Neuronal stem cell (in vitro differentiated cells): ENCODE data around the gene NQO1.

ENCODE experiments used
- DNase-seq: peaks from one replicate; pipeline ENCODE4 v3.0.0-alpha.2; 2013; ENCODE audit warnings: low spot score
- H2AFZ ChIP-seq: one replicate; pipeline ENCODE4 v1.6.1; 2013; ENCODE audit warnings: mild to moderate bottlenecking, low read length, inconsistent platforms
- H2AK5ac ChIP-seq: 2 replicates; pipeline ENCODE4 v1.6.1; 2013; ENCODE audit warnings: low read depth, mild to moderate bottlenecking, inconsistent platforms, low read length, moderate library complexity, mixed read lengths
- H2BK120ac ChIP-seq: 2 replicates; pipeline ENCODE4 v1.6.1; 2013; ENCODE audit warnings: low read depth, mild to moderate bottlenecking, inconsistent platforms, low read length, moderate library complexity, mixed read lengths
- H2BK12ac ChIP-seq: one replicate; pipeline ENCODE4 v1.6.1; 2013; ENCODE audit warnings: low read length, inconsistent platforms
- H2BK15ac ChIP-seq: 2 replicates; pipeline ENCODE4 v1.6.1; 2013; ENCODE audit warnings: mild to moderate bottlenecking, low read length, inconsistent platforms, mixed read lengths
- H2BK5ac ChIP-seq: one replicate; pipeline ENCODE4 v1.6.1; 2013; ENCODE audit warnings: inconsistent platforms, mild to moderate bottlenecking, low read length, moderate library complexity
- H3K14ac ChIP-seq: one replicate; pipeline ENCODE4 v1.6.1; 2013; ENCODE audit warnings: low read length, inconsistent platforms
- H3K18ac ChIP-seq: 2 replicates; pipeline ENCODE4 v1.6.1; 2013; ENCODE audit warnings: low read length, inconsistent platforms
- H3K23ac ChIP-seq: 2 replicates; pipeline ENCODE4 v1.6.1; 2013; ENCODE audit warnings: low read depth, mild to moderate bottlenecking, mixed read lengths, low read length, inconsistent platforms; ENCODE audit not compliant: poor library complexity
- H3K27ac ChIP-seq: replicated peaks from 3 replicates; pipeline ENCODE4 v1.5.1; 2013; ENCODE audit warnings: low read length, inconsistent platforms
- H3K27me3 ChIP-seq, 3 experiments: 2 replicates each; pipeline ENCODE4 v1.6.1; 2013; ENCODE audit warnings: low read length in 3 of 3, mild to moderate bottlenecking in 2 of 3, inconsistent platforms in 1 of 3, low read depth in 1 of 3, mixed read lengths in 1 of 3, moderate library complexity in 1 of 3; ENCODE audit not compliant: control insufficient read depth in 3 of 3, insufficient read depth in 3 of 3
- H3K36me3 ChIP-seq, 2 donors: replicated peaks in 1 of 2; 2 replicates each; pipeline ENCODE4 v1.6.1; 2013; ENCODE audit warnings: low read length in 2 of 2; ENCODE audit not compliant: control insufficient read depth in 2 of 2, insufficient read depth in 2 of 2
- H3K4ac ChIP-seq: 2 replicates; pipeline ENCODE4 v1.6.1; 2013; ENCODE audit warnings: inconsistent platforms, mild to moderate bottlenecking, low read length, moderate library complexity
- H3K4me1 ChIP-seq, 2 donors: 1 replicate in 1 of 2; 2 replicates in 1 of 2; pipeline ENCODE4 v1.6.1; 2013; ENCODE audit warnings: low read length in 2 of 2, low read depth in 1 of 2; ENCODE audit not compliant: control insufficient read depth in 2 of 2, insufficient read depth in 1 of 2
- H3K4me2 ChIP-seq: one replicate; pipeline ENCODE4 v1.6.1; 2013; ENCODE audit warnings: mild to moderate bottlenecking, low read length, inconsistent platforms; ENCODE audit not compliant: insufficient read depth, poor library complexity, severe bottlenecking
- H3K4me3 ChIP-seq, 2 donors: 2 replicates each; pipeline ENCODE4 v1.5.1; 2013; ENCODE audit warnings: low read length in 2 of 2, mild to moderate bottlenecking in 2 of 2, inconsistent platforms in 1 of 2, moderate library complexity in 1 of 2
- H3K79me1 ChIP-seq: one replicate; pipeline ENCODE4 v1.6.1; 2013; ENCODE audit warnings: low read depth, mild to moderate bottlenecking, inconsistent platforms, low read length, moderate library complexity
- H3K9ac ChIP-seq: one replicate; pipeline ENCODE4 v1.6.1; 2013; ENCODE audit warnings: mild to moderate bottlenecking, low read depth, low read length, inconsistent platforms; ENCODE audit not compliant: poor library complexity
- H3K9me3 ChIP-seq, 2 donors: replicated peaks in 1 of 2; 2 replicates each; pipeline versions ENCODE3 to v1.6.1; 2013; ENCODE audit warnings: low read length in 2 of 2, mild to moderate bottlenecking in 2 of 2, inconsistent platforms in 1 of 2, low read depth in 1 of 2, mixed read lengths in 1 of 2, moderate library complexity in 1 of 2; ENCODE audit not compliant: control insufficient read depth in 2 of 2, insufficient read depth in 1 of 2
- H4K8ac ChIP-seq: one replicate; pipeline ENCODE4 v1.6.1; 2013; ENCODE audit warnings: low read depth, mild to moderate bottlenecking, inconsistent platforms, low read length, moderate library complexity
- H4K91ac ChIP-seq: one replicate; pipeline ENCODE4 v1.6.1; 2013; ENCODE audit warnings: low read length, low read depth, mild to moderate bottlenecking, inconsistent platforms; ENCODE audit not compliant: poor library complexity
- WGBS, 2 donors: extraction: QIAGEN DNeasy Blood & Tissue Kit; methylation state at CpG; one replicate each; pipeline ENCODE4 v1.1.7; 2013; ENCODE audit warnings: missing lambda C conversion rate in 2 of 2, mixed read lengths in 1 of 2; ENCODE audit not compliant: insufficient read length in 2 of 2, insufficient replicate concordance in 1 of 2; ENCODE audit errors: extremely low coverage in 2 of 2; 5-methylcytosine and 5-hydroxymethylcytosine counted together

NQO1 gene

GRCh38 chr16:69769404-69769803 is 43.0 kb upstream of the NQO1 start:
- Histone ChIP-seq H2BK15ac (no peak overlapping the region), H3K4me1 (peaks cover 4 to 6% of the 10 kb centered on the region in 2 donors), H2AFZ (no peak overlapping the region), H3K9ac (no peak overlapping the region), H2BK5ac (no peak overlapping the region), H2BK120ac (no peak overlapping the region), H2AK5ac (no peak overlapping the region), H3K79me1 (peaks cover 4% of the 10 kb centered on the region), H2BK12ac (no peak overlapping the region), H3K4me2 (no peak overlapping the region), H4K91ac (no peak overlapping the region), H3K14ac (no peak overlapping the region), H3K36me3 (no peaks in the 10 kb centered on the region), H3K23ac (no peak overlapping the region), H3K27ac (no peak overlapping the region), H3K27me3 (no peaks in the 10 kb centered on the region), H3K4me3 (no peak overlapping the region), H3K9me3 (no peaks in the 10 kb centered on the region), H3K18ac (no peak overlapping the region), H3K4ac (no peak overlapping the region), H4K8ac (no peak overlapping the region)
- no peak for DNase-seq
- no CpG with 5 or more reads among the region's 2 CpGs for WGBS, 2 donors

- H3K18ac ChIP-seq, result no peak overlapping the region
- WGBS, 2 donors, result no CpG with 5 or more reads among the region's 6 CpGs
- H3K9me3 ChIP-seq, result no peaks in the 10 kb centered on the region
- no peak overlapping the region for H4K8ac ChIP-seq
- H3K79me1 ChIP-seq, result peaks cover 2% of the 10 kb centered on the region
- no peak overlapping the region for H3K27ac ChIP-seq
- DNase-seq, result no peak
- H3K4me2 ChIP-seq, result no peak overlapping the region
- H2AK5ac ChIP-seq, result no peak overlapping the region
- no peak overlapping the region for H3K23ac ChIP-seq
- H2BK12ac ChIP-seq, result no peak overlapping the region
- no peak overlapping the region for H3K9ac ChIP-seq
- peaks cover 5 to 6% of the 10 kb centered on the region in 2 donors for H3K4me1 ChIP-seq
- no peak overlapping the region for H2AFZ ChIP-seq
- no peak overlapping the region for H2BK15ac ChIP-seq
- H4K91ac ChIP-seq, result no peak overlapping the region
- H3K4ac ChIP-seq, result no peak overlapping the region
- no peaks in the 10 kb centered on the region for H3K36me3 ChIP-seq
- no peak overlapping the region for H2BK5ac ChIP-seq
- H3K14ac ChIP-seq, result no peak overlapping the region
- H3K27me3 ChIP-seq, result no peaks in the 10 kb centered on the region
- no peak overlapping the region for H3K4me3 ChIP-seq
- no peak overlapping the region for H2BK120ac ChIP-seq
Observed at GRCh38 chr16:69768666-69769065, 42.3 kb upstream of the NQO1 start.

GRCh38 chr16:69767459-69768229 is 41.3 kb upstream of the NQO1 start:
- H3K79me1 ChIP-seq, result peaks cover 2% of the 10 kb centered on the region
- H2BK15ac ChIP-seq, result no peak overlapping the region
- H3K4me3 ChIP-seq, result no peak overlapping the region
- DNase-seq, result no peak
- WGBS, 2 donors, result no CpG with 5 or more reads among the region's 5 CpGs
- no peaks in the 10 kb centered on the region for H3K36me3 ChIP-seq
- H2AFZ ChIP-seq, result no peak overlapping the region
- no peak overlapping the region for H4K8ac ChIP-seq
- no peak overlapping the region for H3K27ac ChIP-seq
- no peak overlapping the region for H3K9ac ChIP-seq
- H4K91ac ChIP-seq, result no peak overlapping the region
- no peak overlapping the region for H2AK5ac ChIP-seq
- no peak overlapping the region for H3K18ac ChIP-seq
- no peak overlapping the region for H3K4me2 ChIP-seq
- no peak overlapping the region for H2BK120ac ChIP-seq
- peaks cover 6 to 8% of the 10 kb centered on the region in 2 donors for H3K4me1 ChIP-seq
- H3K14ac ChIP-seq, result no peak overlapping the region
- no peaks in the 10 kb centered on the region for H3K27me3 ChIP-seq
- no peak overlapping the region for H2BK5ac ChIP-seq
- no peaks in the 10 kb centered on the region for H3K9me3 ChIP-seq
- no peak overlapping the region for H3K23ac ChIP-seq
- H2BK12ac ChIP-seq, result no peak overlapping the region
- H3K4ac ChIP-seq, result no peak overlapping the region

GRCh38 chr16:69763599-69763942 is 37.2 kb upstream of the NQO1 start:
- Histone ChIP-seq H3K4me2 (no peak overlapping the region), H4K91ac (no peak overlapping the region), H3K79me1 (peaks cover 2% of the 10 kb centered on the region), H4K8ac (no peak overlapping the region), H3K23ac (no peak overlapping the region), H3K4me1 (peaks cover 2 to 6% of the 10 kb centered on the region in 2 donors), H3K4ac (no peak overlapping the region), H3K9me3 (no peaks in the 10 kb centered on the region), H3K18ac (no peak overlapping the region), H3K14ac (no peak overlapping the region), H3K27ac (no peak overlapping the region), H2BK5ac (no peak overlapping the region), H3K27me3 (no peaks in the 10 kb centered on the region), H2AK5ac (no peak overlapping the region), H2BK120ac (no peak overlapping the region), H2AFZ (no peak overlapping the region), H2BK15ac (no peak overlapping the region), H3K9ac (no peak overlapping the region), H3K36me3 (no peaks in the 10 kb centered on the region), H3K4me3 (peak overlapping the region in 1 of 2 donors; percentile 81), H2BK12ac (no peak overlapping the region)
- no peak for DNase-seq
- no CpG with 5 or more reads among the region's 5 CpGs for WGBS, 2 donors
